Measurements from ENCODE around the gene TMEM114.

TMEM114 gene

DNA sequence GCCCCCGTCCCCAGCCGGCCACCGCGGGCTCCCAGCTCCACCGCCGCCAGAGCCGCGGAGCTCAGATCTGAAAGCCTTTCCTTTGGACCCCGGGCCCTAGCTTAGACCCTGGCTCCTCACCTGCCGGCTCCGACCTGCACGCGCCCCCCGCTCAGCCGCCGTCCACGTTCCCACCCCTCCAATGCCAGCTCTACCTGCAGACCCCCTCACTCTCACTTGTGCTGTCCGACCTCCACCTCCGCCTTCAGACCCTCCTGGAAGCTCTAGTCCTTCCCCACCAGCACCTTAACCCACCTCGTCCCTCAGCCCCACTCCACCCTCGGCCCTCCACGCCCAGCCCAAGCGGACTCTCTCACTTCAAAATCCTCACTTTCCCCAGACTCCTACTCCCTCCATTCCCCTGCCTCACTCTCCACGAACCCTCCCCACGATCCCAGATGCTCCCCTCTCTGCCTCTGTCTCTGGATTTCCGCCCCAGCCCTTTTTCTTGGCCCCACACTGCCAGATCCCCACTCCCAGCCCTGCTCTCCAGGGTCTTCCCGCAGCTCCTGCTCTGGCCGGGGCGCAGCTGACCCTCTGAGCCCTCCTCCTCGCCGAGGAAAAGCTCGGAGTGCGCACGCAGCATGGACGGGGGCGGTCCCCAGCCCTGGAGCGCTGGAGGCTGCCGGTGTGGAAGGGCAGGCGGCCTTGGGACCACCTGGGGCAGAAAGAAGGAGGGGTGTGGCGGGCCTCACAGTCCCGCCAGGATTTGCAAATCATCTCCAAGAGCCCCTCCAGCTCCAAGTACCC, at the start of gene TMEM114:
TMEM114 (minus strand) TSS at position 612 of the 789 bp plus-strand sequence. CDS start 673 bp downstream, outside the sequence.
- DNase-seq (ENCODE audit: low spot score): no peak

DNA sequence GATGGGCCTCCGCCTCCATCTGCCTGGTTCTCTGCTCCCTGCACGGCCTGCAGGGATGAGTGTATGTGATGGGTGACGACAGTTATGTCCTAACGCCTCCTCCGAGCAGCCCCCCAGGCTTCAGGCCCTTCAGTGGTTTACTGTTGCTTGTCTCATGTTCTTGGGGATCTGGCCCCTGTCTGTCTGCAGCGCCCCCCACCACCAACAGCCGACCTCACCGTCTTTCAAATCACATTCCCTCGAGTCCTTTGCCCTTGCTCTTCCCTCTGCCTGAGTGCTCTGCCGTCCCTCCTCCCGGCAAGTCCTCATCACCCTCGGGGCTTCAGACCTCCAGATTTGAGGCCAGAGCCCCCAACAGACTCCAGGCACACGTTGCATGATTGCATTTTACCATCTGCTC, 49.4 kb upstream of the TMEM114 start:
- DNase-seq (ENCODE audit: low spot score): no peak

DNA sequence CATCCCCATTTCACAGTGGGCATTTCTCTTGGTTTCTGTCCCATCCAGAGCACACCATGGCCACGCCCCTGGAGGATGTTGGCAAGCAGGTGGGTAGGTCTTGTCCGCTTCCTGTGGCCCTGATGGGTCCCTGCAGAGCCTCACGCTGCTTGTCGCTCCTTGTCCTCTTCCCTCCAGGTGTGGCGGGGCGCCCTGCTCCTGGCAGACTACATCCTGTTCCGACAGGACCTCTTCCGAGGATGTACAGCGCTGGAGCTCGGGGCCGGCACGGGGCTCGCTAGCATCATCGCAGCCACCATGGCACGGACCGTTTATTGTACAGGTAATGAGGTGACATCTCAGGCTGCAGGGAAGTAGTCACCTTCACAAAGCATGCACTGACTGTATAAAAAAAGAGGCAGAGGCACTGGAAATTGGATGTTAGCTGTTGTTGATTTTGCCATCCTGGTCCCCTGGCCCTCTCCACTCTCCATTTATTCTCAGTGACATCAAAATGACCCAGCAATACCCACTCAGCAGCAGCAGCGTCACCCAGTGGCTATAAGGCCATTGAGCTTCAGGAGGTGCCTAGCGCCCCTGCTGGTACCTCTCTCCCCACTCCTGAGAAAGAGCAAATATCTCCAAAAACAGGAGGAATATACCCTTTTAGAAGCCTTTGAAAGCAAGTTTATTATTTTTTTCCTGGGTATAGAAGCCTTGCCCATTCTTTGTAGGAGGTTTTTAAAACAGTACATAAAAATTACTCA, 44.9 kb upstream of the TMEM114 start:
- no peak for DNase-seq (ENCODE audit: low spot score)

DNA sequence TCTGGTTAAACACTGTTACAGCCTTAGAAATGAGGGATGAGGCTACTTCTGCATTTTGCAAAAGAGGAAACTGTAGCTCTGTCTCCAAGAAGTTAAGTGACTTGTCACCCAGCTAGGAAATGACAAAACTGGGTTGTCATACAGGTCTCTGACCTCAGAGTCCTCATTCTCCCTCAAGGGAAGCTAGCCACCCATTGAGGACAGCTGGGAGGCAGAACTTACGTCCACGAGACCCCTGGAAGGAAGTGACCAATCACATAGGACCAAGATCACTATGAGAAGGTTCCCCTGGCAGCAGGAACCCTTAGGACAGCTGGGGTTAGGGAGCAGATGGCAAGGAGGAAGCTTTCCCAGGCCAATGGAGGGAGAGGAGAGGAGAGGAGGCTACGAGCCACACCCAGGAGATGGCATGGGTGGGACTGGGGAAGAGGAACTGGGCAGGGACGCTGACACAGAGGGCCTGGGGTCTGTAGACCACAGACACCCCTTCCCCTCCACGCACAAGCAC, 42.4 kb upstream of the TMEM114 start:
- no peak for DNase-seq (ENCODE audit: low spot score)

DNA sequence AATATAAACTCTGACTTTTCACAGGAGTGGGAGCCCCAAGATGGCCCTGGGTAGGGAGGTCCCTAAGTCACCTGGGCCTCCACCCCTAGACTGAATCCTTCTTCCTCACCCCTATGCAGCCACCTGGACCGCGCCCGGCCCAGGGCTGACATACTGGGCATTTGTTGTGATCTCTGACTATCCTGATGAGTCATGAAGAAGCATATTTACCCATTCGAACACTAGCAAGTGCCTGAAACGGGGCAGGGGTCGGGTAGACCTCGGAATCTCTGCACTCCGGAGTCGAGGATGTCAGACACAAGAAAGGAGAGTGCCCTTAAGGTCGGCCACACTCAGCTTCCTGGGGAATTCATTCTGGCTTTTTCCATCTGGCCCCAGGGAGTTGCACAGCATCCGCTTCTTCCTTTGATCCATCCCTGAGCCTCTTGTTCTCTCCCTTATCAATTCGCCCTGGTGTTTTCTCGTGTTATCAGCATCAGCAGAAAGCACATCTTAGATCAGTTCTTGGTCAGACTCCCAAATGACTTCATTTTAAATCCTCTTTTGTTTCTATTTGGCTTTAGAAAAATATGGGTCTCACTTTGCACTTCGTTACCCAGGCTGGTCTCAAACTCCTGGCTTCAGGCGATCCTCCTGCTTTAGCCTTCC, 41.6 kb upstream of the TMEM114 start:
- DNase-seq (ENCODE audit: low spot score): no peak

DNA sequence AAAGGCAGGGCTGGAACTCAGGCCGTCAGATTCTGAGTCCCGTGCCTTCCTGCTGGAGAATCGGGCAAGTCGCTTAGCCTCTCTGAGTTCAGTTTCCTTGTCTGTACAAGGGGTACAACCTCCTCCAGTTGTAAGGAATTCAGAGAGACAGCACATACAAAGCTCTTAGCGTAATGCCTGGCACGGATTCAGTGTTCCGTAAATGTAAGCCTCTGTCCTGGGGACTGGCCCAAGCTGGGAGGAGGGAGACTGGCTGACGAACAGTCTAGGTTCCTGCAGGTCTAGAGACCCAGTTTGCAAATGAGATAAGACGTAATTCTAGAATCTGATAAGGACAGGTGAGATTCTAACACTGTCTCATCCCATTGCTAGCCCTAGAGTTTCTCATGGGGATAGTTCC, 41.1 kb upstream of the TMEM114 start:
- no peak for DNase-seq (ENCODE audit: low spot score)

DNA sequence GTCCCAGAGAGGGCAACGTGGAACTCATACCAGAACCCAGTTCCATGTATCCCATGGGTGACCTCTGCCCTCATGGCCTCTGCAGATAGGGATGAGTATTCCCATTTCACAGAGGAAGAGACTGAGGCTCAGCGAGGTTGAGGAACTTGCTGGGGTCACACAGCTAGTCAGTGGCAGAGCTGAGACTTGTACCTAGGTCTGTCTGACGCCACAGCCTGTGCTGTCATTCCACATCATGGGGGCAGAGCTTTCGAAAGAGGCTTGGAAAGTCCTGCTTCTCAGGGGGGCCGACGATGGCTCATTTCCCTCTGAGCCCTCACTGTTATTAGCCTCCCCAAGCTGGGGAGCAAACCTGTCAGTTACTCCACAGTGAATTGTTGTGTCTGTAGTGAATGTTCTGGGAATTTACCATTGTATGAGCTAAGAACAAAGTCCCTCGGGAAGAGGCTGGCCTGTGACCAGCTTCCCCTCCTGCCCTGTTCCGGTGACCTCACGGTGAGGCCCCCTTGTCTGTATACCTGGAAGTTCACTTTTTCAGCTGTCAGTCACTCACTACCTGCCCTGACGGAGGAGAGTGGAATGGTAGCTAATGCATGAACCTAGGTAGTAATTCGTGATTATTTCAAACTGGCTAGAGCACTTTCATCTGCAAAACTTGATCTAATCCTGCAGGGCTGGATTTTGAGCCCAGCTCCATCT, 40.1 kb upstream of the TMEM114 start:
- no peak for DNase-seq (ENCODE audit: low spot score)

DNA sequence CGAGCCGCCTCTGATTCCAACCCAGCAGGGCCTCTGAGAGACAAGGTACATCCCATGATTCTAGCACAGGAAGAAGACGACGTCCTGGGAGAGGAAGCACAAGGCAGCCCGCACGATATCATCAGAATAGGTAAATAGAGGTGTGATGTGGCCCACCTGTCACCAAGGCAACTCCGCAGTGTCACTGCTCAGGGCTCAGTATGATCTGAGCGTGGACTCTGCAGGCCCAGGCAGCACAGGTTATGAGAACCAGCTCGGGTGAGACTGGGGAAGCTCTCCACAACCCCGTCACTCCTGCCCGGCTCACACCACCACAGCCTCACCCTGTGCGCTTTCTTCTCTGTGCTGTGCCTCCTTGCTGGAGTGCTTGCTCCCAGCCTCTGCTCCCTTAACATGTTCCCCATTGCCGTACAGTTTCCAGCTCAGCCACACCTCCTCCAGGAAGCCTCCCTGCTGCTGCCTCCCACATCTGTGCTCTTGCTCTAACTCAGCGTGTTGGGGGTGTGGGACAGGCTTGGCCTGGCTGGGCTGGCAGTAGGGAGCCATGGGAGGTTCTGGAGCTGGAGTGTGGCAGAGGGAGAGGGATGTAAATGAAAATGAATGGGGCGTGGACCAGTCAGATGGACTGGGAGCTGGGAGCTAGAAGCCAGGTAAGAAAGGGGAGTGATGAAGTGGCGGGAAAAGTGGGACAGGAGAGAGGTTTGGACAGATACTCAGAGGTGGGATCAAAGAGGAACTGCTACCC, 38.8 kb upstream of the TMEM114 start:
- no peak for DNase-seq (ENCODE audit: low spot score)

DNA sequence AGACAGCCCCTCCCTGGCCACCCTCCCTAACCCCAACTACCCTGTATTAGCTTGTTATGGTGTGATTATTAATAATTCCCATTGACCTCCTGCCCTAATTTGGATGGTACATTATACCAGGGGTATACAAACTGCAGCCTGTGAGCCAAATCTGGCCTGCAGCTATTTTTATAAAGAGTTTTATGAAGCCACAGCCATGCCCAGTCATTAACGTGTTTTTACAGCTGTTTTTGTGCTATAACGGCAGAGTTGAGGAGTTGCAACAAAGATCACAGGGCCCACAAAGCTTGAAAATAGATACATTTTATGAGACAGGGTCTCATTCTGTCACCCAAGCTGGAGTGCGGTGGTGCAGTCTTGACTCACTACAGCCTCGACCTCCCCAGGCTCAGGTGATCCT, 37.1 kb upstream of the TMEM114 start:
- no peak for DNase-seq (ENCODE audit: low spot score)

DNA sequence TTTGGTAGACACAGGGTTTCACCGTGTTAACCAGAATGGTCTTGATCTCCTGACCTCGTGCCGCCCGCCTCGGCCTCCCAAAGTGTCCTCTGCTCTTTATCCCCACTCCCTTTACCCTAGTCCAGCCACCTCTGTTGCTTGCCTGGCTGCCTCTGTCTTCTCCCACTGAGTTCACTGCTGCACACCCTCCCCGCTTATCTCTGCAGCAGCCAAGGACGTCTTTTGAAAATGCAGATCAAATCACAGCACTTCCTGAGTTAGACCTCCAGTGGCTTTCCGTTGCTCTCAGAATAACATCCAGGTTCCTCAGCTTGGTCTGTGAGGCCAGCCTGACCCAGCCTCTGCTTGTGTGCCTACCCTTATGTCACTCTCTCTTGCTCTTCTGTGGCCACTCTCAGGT, 36.6 kb upstream of the TMEM114 start:
- no peak for DNase-seq (ENCODE audit: low spot score)

DNA sequence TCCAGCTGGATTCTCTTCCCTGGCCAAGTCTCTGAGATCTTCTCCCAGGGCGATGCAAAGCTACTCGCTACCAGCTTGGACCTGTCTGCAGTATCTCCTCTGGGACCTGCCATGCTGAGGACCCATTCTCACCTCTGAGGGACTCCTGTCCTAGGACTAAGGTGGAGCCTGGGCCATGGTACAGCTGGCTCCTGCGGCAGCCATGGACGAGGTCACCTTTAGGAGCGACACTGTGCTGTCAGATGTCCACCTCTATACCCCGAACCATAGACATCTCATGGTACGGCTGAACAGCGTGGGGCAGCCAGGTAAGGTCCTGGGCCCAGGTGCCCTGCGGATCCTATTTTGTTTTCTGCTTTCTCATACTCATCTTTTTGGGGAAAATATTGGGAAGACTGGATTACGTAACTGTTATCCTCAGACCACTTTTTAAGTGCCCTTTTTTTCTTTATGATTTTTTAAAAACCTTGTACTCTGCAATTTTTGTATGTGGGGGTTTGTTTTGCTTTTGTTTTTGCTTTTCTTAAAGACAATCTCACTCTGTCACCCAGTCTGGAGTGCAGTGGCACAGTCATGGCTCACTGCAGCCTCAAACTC, 35.3 kb upstream of the TMEM114 start:
- DNase-seq (ENCODE audit: low spot score): no peak

DNA sequence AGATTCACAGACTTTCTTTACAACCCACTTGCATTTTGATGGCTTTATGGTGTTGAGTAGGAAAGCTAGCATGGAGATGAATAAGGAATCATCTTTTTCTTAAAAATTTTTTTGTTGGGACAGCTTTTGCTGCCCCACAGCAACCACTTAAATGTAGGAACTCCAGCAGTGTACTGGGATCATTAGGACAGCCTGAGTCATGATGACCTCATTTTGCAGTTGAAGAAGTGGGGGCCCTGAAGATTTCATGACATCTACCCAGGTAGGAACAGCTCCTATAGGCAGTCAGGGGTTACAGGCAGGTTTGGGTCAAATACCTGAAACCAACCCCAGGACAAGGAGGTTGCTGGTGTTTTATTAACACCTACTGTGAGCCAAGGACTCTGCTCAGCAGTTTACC, 33.3 kb upstream of the TMEM114 start:
- no peak for DNase-seq (ENCODE audit: low spot score)

DNA sequence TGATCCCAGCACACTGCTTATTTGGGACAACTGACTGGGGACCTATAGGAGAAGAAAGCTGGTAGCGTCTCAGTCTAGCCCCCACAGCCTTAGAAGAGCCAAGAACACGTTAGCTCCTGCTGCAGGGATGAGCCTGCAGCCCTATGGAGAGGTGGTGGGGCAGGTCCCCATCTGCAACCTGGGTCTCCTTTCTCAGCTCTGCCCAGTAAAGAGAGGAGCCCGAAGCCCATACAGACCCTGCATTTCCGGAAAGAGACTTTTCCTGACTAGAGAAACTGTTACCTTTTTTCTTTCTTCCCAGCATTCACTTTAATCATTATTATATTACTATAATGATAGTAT, 32.0 kb upstream of the TMEM114 start:
- no peak for DNase-seq (ENCODE audit: low spot score)

DNA sequence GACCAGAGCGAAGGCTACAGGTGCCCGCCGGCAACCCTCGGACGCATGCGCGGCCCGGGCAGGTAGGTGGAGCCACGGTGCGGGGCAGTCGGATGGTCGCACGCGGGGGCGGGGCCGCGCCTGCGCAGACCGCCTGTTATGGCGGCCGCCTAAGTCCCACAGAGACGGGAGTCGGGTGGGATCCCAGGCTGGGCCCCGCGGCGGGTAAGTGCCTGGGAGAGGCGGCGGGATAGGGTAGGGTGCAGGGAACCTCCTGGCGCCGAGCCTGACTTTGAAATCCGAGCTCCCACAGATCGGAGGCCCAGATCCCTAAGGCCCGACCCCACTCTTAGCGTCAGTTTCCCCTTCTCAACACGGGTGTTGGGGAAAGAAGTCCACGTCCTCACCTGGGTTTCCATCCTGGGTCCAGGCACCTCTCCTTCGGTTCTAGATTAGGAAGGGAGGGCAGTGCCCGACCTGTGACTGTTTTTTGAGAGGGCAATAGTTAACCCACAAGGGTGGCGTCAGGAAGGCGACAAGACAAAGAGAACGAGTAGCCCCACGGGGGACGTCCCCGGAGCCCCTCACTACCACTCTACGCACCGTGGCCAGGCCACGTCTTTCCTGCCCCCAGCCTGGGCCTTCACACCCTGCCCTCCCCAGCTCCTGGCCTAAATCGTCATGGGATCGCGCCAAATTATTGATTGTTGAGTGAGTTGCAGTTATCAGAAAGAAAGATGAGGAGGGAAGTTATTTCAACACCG, 31.4 kb upstream of the TMEM114 start, which contains the start of gene METTL22:
METTL22 (plus strand) TSS at position 127 of the 743 bp plus-strand sequence. CDS start 3,968 bp downstream, outside the sequence.
- DNase-seq (ENCODE audit: low spot score): peak; percentile 95

DNA sequence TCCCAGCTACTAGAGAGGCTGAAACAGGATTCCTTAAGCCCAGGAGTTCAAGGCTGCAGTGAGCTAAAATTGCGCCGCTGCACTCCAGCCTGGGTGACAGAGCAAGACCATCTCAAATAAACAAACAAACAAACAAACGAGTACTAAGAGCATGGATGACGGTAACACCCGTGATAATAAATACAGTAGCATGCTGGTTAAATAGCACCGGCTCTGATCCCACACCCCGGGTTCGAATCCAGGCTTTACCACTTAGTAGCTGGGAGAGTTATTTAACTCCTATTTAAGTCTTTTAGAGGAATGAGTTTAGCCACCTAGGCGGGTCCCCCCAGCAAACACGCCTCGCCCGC, 30.9 kb upstream of the TMEM114 start:
- no peak for DNase-seq (ENCODE audit: low spot score)

DNA sequence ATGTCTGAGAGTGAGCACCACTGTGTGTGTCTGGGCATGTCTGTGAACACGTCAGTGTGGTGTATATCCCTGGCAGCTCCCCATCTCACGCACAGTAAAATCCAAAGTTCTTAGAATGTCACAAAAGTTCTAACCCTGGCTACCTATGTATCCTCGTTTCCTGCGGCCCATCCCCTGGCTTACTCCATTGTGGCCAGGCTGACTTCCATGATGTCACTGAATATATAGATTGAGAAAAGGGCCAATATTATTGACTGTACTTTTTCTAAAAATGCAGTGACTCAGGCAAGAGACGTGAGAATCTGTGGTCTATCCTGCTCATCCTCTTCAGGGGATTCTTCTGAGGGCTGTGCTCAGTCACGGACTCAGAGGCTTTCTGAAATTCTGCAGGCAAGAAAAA, 30.2 kb upstream of the TMEM114 start:
- no peak for DNase-seq (ENCODE audit: low spot score)

DNA sequence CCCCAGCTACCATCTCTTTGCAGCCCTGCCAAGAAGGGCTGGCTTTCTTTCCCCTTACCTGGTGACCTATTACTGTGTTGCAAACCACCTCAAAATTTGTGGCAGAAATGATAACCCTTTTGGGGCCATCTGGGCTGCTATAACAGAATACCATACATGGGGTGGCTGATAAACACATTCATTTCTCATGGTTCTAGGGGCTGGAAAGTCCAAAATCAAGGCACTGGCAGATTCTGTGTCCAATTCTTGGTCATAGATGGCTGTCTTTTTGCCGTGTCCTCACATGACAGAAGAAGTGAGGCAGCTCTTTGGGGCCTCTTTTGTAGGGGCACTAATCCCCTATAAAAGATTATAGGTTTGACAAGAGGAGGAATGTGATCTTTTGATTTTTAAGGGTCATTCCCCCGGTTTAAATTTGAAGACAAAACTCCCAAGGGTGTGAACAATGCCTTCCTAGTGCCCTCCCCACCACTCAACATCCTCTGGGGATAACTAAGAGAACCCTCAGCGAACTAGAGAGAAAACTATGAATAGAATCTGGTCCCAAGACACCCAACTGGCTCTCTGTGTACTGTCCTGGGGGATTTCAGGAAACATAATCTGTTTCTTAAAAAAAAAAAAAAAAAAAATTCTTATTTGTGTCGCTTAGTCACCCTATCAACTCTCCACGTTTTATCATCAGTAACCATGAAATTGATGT, 29.5 kb upstream of the TMEM114 start:
- DNase-seq (ENCODE audit: low spot score): no peak

DNA sequence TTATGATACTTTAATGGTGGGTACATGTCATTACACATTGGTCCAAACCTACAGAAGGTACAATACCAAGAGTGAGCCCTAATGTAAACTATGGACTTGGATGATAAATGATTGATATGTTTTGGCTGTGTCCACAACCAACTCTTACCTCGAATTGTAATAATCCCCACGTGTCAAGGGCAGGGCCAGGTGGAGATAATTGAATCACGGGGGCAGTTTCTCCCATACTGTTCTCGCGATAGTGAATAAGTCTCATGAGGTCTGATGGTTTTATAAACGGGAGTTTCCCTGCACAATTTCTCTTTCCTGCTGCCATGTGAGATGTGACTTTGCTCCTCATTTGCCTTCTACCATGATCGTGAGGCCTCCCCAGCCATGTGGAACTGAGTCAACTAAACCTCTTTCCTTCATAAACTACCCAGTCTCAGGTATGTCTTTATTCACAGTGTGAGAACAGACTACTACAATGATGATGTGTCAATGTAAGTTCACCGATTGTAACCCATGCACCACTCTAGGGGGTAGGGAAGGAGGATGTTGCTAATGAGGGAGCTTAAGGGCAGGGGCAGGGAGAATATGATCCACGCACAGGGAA, 24.2 kb upstream of the TMEM114 start:
- DNase-seq (ENCODE audit: low spot score): no peak

DNA sequence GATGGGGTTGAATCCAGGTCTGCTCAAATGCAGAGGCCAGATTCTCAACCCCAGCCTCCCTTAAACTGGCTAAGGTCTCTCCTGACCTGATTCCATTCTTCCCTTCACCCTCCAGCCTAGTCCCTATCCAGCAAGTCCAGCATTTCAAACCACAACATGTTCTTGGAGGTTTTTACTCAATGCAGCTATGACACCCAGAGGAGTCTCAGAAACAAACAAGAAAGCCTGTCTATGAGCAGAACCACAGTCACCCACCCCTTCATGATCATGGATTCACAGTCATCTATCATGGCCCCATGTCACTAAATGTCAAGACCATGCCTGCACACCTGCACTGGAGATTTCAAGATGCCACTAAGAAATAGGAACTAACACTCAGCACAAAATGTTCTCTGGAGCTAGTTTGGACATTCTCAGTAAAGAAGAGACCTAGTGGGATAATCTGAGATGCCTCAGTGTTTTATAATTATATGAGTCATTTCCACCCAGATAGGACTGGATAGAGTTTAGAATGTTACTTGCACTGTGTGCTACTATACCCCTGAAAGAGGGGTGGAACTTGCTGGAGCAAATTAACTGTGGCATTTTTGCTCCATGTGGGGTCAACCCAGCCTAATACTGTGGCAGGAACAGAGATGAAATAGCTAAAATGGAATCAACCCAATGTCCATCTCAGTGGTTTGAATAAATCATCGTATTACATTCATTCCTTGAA, 21.7 kb upstream of the TMEM114 start:
- no peak for DNase-seq (ENCODE audit: low spot score)

Data from left forelimb (tissue), 1 donor.